ENCODE measurements around the gene LYSMD2. TPM values are rescaled to one million over a fixed set of nuclear protein-coding genes. Genes with fewer than 3 reads are reported as not detected.

The LYSMD2 gene
- total and polyA plus RNA-seq, 2 of the 8 experiments (the other 6 are each of a cell fraction or from before 2014, with no cell fraction given), result 2.2 to 2.7 TPM

DNA sequence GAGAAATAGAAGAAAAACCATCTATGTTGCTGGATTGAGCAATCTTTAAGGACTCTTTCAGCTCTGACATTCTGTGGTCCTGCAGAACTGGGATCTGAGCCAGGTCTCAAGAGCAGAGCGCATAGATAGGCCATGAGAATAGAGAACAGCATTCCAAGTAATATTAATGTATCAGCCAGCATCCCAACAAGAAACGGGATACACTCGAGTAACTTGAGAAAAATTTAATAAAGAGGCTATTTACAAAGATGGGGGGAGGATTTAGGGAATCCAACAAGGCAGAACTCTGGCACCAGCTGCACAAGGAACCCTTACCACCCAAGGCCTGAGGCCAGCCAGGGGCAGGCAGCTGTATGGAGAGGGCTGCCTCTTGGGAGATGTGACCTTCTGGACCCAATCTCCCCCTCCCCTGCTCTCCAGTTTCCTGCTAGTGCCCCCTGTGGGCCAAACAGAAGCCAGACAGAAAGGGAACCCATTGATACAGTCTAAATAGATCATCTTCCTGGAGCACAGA is 22.2 kb upstream of the LYSMD2 start:
- H3K4ac ChIP-seq (replicated peaks; ENCODE audit: insufficient read length, low read depth, low read length), result no peak overlapping the region
- H3K79me1 ChIP-seq (ENCODE audit: low read depth, low read length), result no peaks in the 10 kb centered on the region; the same call in 1 of the 2 replicates
- ChIA-PET CTCF (ENCODE audit: partially characterized antibody) (interaction anchor here (0.6 to 4.4 kb wide), 4 partner anchors 12 to 109 kb away, joined by 3 to 32 read pairs (median 6); no protein-coding TSS in a partner anchor), POLR2A (ENCODE audit: partially characterized antibody) (interaction anchor here (0.6 kb wide), 1 partner anchor 22 kb away, joined by 3 read pairs; the partner anchor contains the start of gene LYSMD2)
- no peak overlapping the region for H2BK12ac ChIP-seq (ENCODE audit: low read depth, low read length)
- peaks cover 0 to 4% of the 10 kb centered on the region in 2 experiments for H4K20me1 ChIP-seq (replicated peaks in 1 of 2; ENCODE audit: control insufficient read depth in 1 of 2, insufficient read depth in 2 of 2, low read length in 2 of 2)
- H3K4me3 ChIP-seq (ENCODE audit: extremely low read depth in 1 of 4, insufficient read depth in 2 of 4, low read depth in 3 of 4, low read length in 4 of 4), result no peak overlapping the region
- WGBS, 2 experiments (ENCODE audit: extremely low coverage in 1 of 2, insufficient coverage in 1 of 2, insufficient read length in 1 of 2, insufficient replicate concordance in 2 of 2, low coverage in 1 of 2, low lambda C conversion rate in 2 of 2, missing lambda C conversion rate in 1 of 2), result 82% methylated on average over 3 of the region's 3 CpGs; no CpG with 5 or more reads in 1 of the 2 experiments
- no peak overlapping the region for H3K18ac ChIP-seq (ENCODE audit: extremely low read depth, low read length)
- no peak overlapping the region for H4K8ac ChIP-seq (ENCODE audit: extremely low read depth, insufficient read depth, low read length)
- H3K27me3 ChIP-seq (replicated peaks in 1 of 4; ENCODE audit: control insufficient read depth in 3 of 4, extremely low read depth in 1 of 4, insufficient read depth in 3 of 4, low read length in 3 of 4), result no peaks in the 10 kb centered on the region; a peak in 2 of 7 replicates
- H3K14ac ChIP-seq (ENCODE audit: insufficient read length), result no peak overlapping the region
- no peaks in the 10 kb centered on the region for H3K79me2 ChIP-seq (ENCODE audit: control insufficient read depth in 1 of 2, insufficient read depth in 2 of 2, low read length in 2 of 2)
- H2AK5ac ChIP-seq (ENCODE audit: low read depth, low read length), result no peak overlapping the region
- DNase-seq (ENCODE audit: low read depth in 1 of 2, low spot score in 2 of 2), result peak in 1 of 2 experiments; percentile 52
- H2BK20ac ChIP-seq (ENCODE audit: low read length), result no peak overlapping the region
- no peak overlapping the region for H2BK15ac ChIP-seq (ENCODE audit: low read length)
- H4K5ac ChIP-seq (ENCODE audit: insufficient read length, low read depth, low read length), result no peak overlapping the region
- H3K27ac ChIP-seq (ENCODE audit: low read depth, low read length), result no peak overlapping the region
- H2BK120ac ChIP-seq (replicated peaks; ENCODE audit: low read depth, low read length), result no peak overlapping the region
- no peaks in the 10 kb centered on the region for H3K9me3 ChIP-seq (ENCODE audit: insufficient read depth in 2 of 2, low read depth in 1 of 2, low read length in 1 of 2)
- H2BK5ac ChIP-seq (ENCODE audit: low read depth, low read length), result no peak overlapping the region
- H3K4me2 ChIP-seq (ENCODE audit: insufficient read depth in 1 of 2, low read depth in 2 of 2, low read length in 2 of 2), result no peak overlapping the region
- no peaks in the 10 kb centered on the region for H3K36me3 ChIP-seq (ENCODE audit: control insufficient read depth in 2 of 4, insufficient read depth in 4 of 4, low read length in 3 of 4)
- H3K9ac ChIP-seq (replicated peaks in 1 of 4; ENCODE audit: extremely low read depth in 1 of 4, low read depth in 3 of 4, low read length in 3 of 4), result no peak overlapping the region
- H3K4me1 ChIP-seq (replicated peaks in 1 of 4; ENCODE audit: control insufficient read depth in 3 of 4, insufficient read depth in 4 of 4, low read length in 3 of 4), result no peaks in the 10 kb centered on the region
- H3K56ac ChIP-seq (replicated peaks; ENCODE audit: insufficient read length, low read depth, low read length), result no peak overlapping the region
- no peaks in the 10 kb centered on the region for H3K23me2 ChIP-seq (ENCODE audit: low read depth, low read length)
- H4K91ac ChIP-seq (replicated peaks; ENCODE audit: insufficient read length, low read length), result no peak overlapping the region
- FAIRE-seq, result no peak
- H3K23ac ChIP-seq (ENCODE audit: insufficient read length), result no peak overlapping the region
- H2AFZ ChIP-seq (ENCODE audit: low read length), result no peak overlapping the region
- TF ChIP-seq RAD21 (IDR thresholded peaks at IDR 0.05 in 1 of 2, conservative IDR thresholded peaks at IDR 0.05 in 1 of 2; ENCODE audit: low read depth in 2 of 2, low read length in 2 of 2), result peak; percentile 52 to 66

Data from H1 (cell line).